ENCODE results near the gene ELFN2.

- TF ChIP-seq, protein P1, sequence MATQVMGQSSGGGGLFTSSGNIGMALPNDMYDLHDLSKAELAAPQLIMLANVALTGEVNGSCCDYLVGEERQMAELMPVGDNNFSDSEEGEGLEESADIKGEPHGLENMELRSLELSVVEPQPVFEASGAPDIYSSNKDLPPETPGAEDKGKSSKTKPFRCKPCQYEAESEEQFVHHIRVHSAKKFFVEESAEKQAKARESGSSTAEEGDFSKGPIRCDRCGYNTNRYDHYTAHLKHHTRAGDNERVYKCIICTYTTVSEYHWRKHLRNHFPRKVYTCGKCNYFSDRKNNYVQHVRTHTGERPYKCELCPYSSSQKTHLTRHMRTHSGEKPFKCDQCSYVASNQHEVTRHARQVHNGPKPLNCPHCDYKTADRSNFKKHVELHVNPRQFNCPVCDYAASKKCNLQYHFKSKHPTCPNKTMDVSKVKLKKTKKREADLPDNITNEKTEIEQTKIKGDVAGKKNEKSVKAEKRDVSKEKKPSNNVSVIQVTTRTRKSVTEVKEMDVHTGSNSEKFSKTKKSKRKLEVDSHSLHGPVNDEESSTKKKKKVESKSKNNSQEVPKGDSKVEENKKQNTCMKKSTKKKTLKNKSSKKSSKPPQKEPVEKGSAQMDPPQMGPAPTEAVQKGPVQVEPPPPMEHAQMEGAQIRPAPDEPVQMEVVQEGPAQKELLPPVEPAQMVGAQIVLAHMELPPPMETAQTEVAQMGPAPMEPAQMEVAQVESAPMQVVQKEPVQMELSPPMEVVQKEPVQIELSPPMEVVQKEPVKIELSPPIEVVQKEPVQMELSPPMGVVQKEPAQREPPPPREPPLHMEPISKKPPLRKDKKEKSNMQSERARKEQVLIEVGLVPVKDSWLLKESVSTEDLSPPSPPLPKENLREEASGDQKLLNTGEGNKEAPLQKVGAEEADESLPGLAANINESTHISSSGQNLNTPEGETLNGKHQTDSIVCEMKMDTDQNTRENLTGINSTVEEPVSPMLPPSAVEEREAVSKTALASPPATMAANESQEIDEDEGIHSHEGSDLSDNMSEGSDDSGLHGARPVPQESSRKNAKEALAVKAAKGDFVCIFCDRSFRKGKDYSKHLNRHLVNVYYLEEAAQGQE (IDR thresholded peaks at IDR 0.05; ENCODE audit: low read depth) = no peak
- TF ChIP-seq, protein P2, sequence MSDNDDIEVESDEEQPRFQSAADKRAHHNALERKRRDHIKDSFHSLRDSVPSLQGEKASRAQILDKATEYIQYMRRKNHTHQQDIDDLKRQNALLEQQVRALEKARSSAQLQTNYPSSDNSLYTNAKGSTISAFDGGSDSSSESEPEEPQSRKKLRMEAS (IDR thresholded peaks at IDR 0.05) = 0 out of 2 replicates have a peak, but pooled peaks have one; percentile 5
- TF ChIP-seq EP300 (IDR thresholded peaks at IDR 0.05; ENCODE audit: borderline replicate concordance) (no peak), YY1 (IDR thresholded peaks at IDR 0.05; ENCODE audit: low read depth) (no peak), RAD21 (IDR thresholded peaks at IDR 0.05; ENCODE audit: low read depth) (no peak), TAF1 (IDR thresholded peaks at IDR 0.05; ENCODE audit: low read depth) (no peak), EGR1 (IDR thresholded peaks at IDR 0.05) (no peak), CREB1 (IDR thresholded peaks at IDR 0.05; ENCODE audit: low read depth) (no peak), CEBPB (IDR thresholded peaks at IDR 0.05) (no peak), TCF12 (IDR thresholded peaks at IDR 0.05; ENCODE audit: low read depth) (no peak), USF1 (IDR thresholded peaks at IDR 0.05) (no peak), FOXM1 (IDR thresholded peaks at IDR 0.05; ENCODE audit: borderline replicate concordance, low read depth) (no peak)
Observed at GRCh38 chr22:37378642-37379058, 48.6 kb downstream of the ELFN2 start.

All from Ishikawa (cell line).